HEK293 (cell line): ENCODE results near the gene RXRG.

Source experiments
- CTCF ChIA-PET: fragments of 350-600 bp; formaldehyde crosslinking; extraction: SDS; loops from one replicate; lab custom pipeline; 2021; ENCODE audit warnings: antibody characterized with exemption; lab: Yijun Ruan, JAX
- POLR2A ChIA-PET: fragments of 300-600 bp; formaldehyde crosslinking; extraction: SDS; loops from one replicate; lab custom pipeline; 2020; ENCODE audit warnings: antibody characterized with exemption, inconsistent platforms; lab: Yijun Ruan, JAX
- H3K27ac ChIP-seq: fragments of 200-500 bp; sonication (Bioruptor generic); 2 replicates; pipeline ENCODE4 v1.5.1; 2014; ENCODE audit warnings: low read depth, low read length, control low read depth, inconsistent platforms; ENCODE audit errors: extremely low read depth
- H3K36me3 ChIP-seq, 2 experiments: fragments of 200-500 bp in 1 of 2; sonication (Bioruptor generic) in 1 of 2; 1 replicate in 1 of 2; 2 replicates in 1 of 2; pipeline ENCODE4 v1.5.1; 2014 to 2017; ENCODE audit warnings: inconsistent platforms in 2 of 2, low read length in 2 of 2; ENCODE audit not compliant: control insufficient read depth in 2 of 2, insufficient read depth in 1 of 2
- H3K4me1 ChIP-seq: fragments of 200-500 bp; sonication (Bioruptor generic); 2 replicates; pipeline ENCODE4 v1.5.1; 2014; ENCODE audit warnings: mild to moderate bottlenecking, low read length, inconsistent platforms; ENCODE audit not compliant: control insufficient read depth, insufficient read depth
- H3K4me3 ChIP-seq: 2 replicates; pipeline ENCODE4 v1.5.1; 2011; ENCODE audit warnings: low read depth, mild to moderate bottlenecking, control low read depth, low read length, moderate library complexity
- H3K9me3 ChIP-seq: fragments of 200-500 bp; sonication (Bioruptor generic); 2 replicates; pipeline ENCODE4 v1.5.1; 2014; ENCODE audit warnings: low read depth, low read length, inconsistent platforms; ENCODE audit not compliant: control insufficient read depth, insufficient read depth
- EGR2 ChIP-seq: fragments of 450-650 bp; formaldehyde crosslinking; IDR thresholded peaks from 2 replicates; pipeline ENCODE4 v1.5.1; 2016; ENCODE audit warnings: low read depth, missing biosample characterization, missing genetic modification characterization
- HOXD13 ChIP-seq: sonication (generic); formaldehyde crosslinking; IDR thresholded peaks from 2 replicates; pipeline ENCODE4 v1.8.0; 2022; ENCODE audit warnings: missing genetic modification reagents, borderline replicate concordance
- KLF8 ChIP-seq: fragments of 450-650 bp; formaldehyde crosslinking; IDR thresholded peaks from 2 replicates; pipeline ENCODE4 v1.5.1; 2016; ENCODE audit warnings: missing biosample characterization, missing genetic modification characterization
- PRDM2 ChIP-seq: fragments of 450-650 bp; formaldehyde crosslinking; IDR thresholded peaks from 2 replicates; pipeline ENCODE4 v1.5.1; 2016; ENCODE audit warnings: missing biosample characterization, missing genetic modification characterization, borderline replicate concordance
- ZFP69B ChIP-seq: fragments of 450-650 bp; formaldehyde crosslinking; IDR thresholded peaks from 2 replicates; pipeline ENCODE4 v1.5.1; 2016; ENCODE audit warnings: missing biosample characterization, missing genetic modification characterization
- ZNF140 ChIP-seq: fragments of 450-650 bp; formaldehyde crosslinking; IDR thresholded peaks from 2 replicates; pipeline ENCODE4 v1.5.1; 2016; ENCODE audit warnings: missing biosample characterization, missing genetic modification characterization
- ZNF157 ChIP-seq: fragments of 450-650 bp; formaldehyde crosslinking; IDR thresholded peaks from 2 replicates; pipeline ENCODE4 v1.5.1; 2016; ENCODE audit warnings: missing biosample characterization, missing genetic modification characterization
- ZNF169 ChIP-seq: fragments of 450-650 bp; formaldehyde crosslinking; IDR thresholded peaks from 2 replicates; pipeline ENCODE4 v1.5.1; 2016; ENCODE audit warnings: missing biosample characterization, missing genetic modification characterization
- ZNF221 ChIP-seq: fragments of 450-650 bp; formaldehyde crosslinking; IDR thresholded peaks from 2 replicates; pipeline ENCODE4 v1.5.1; 2017; ENCODE audit warnings: missing biosample characterization, missing genetic modification characterization, borderline replicate concordance
- ZNF292 ChIP-seq: fragments of 450-650 bp; formaldehyde crosslinking; IDR thresholded peaks from 2 replicates; pipeline ENCODE4 v1.5.1; 2016; ENCODE audit warnings: low read depth, missing biosample characterization, missing genetic modification characterization, borderline replicate concordance
- ZNF324 ChIP-seq: fragments of 450-650 bp; formaldehyde crosslinking; IDR thresholded peaks from 2 replicates; pipeline ENCODE4 v1.5.1; 2016; ENCODE audit warnings: missing biosample characterization, missing genetic modification characterization
- ZNF362 ChIP-seq: fragments of 450-650 bp; formaldehyde crosslinking; IDR thresholded peaks from 2 replicates; pipeline ENCODE4 v1.5.1; 2016; ENCODE audit warnings: missing biosample characterization, missing genetic modification characterization
- ZNF423 ChIP-seq: fragments of 450-650 bp; formaldehyde crosslinking; IDR thresholded peaks from 2 replicates; pipeline ENCODE4 v1.5.1; 2016; ENCODE audit warnings: missing biosample characterization, missing genetic modification characterization
- ZNF514 ChIP-seq: fragments of 450-650 bp; formaldehyde crosslinking; IDR thresholded peaks from 2 replicates; pipeline ENCODE4 v1.5.1; 2016; ENCODE audit warnings: missing biosample characterization, missing genetic modification characterization
- ZNF529 ChIP-seq: fragments of 450-650 bp; formaldehyde crosslinking; IDR thresholded peaks from 2 replicates; pipeline ENCODE4 v1.5.1; 2017; ENCODE audit warnings: missing genetic modification characterization, missing biosample characterization; ENCODE audit not compliant: insufficient replicate concordance
- ZNF600 ChIP-seq: fragments of 450-650 bp; formaldehyde crosslinking; IDR thresholded peaks from 2 replicates; pipeline ENCODE4 v1.5.1; 2016; ENCODE audit warnings: missing biosample characterization, missing genetic modification characterization
- ZNF610 ChIP-seq: fragments of 450-650 bp; formaldehyde crosslinking; IDR thresholded peaks from 2 replicates; pipeline ENCODE4 v1.5.1; 2016; ENCODE audit warnings: missing biosample characterization, missing genetic modification characterization, borderline replicate concordance
- ZNF664 ChIP-seq: fragments of 450-650 bp; formaldehyde crosslinking; IDR thresholded peaks from 2 replicates; pipeline ENCODE4 v1.5.1; 2016; ENCODE audit warnings: missing biosample characterization, missing genetic modification characterization
- ZNF707 ChIP-seq: fragments of 450-650 bp; formaldehyde crosslinking; IDR thresholded peaks from 2 replicates; pipeline ENCODE4 v1.5.1; 2016; ENCODE audit warnings: missing biosample characterization, missing genetic modification characterization
- ZNF791 ChIP-seq: fragments of 450-650 bp; formaldehyde crosslinking; IDR thresholded peaks from 2 replicates; pipeline ENCODE4 v1.5.1; 2016; ENCODE audit warnings: missing biosample characterization, missing genetic modification characterization
- ZNF792 ChIP-seq: fragments of 450-650 bp; formaldehyde crosslinking; IDR thresholded peaks from 2 replicates; pipeline ENCODE4 v1.5.1; 2016; ENCODE audit warnings: missing biosample characterization, missing genetic modification characterization
- ZSCAN4 ChIP-seq: fragments of 450-650 bp; formaldehyde crosslinking; IDR thresholded peaks from 2 replicates; pipeline ENCODE4 v1.5.1; 2017; ENCODE audit warnings: missing biosample characterization, missing genetic modification characterization

Gene RXRG

GRCh38 chr1:165383599-165384405 lies 61.1 kb downstream of the RXRG start:
- CTCF ChIA-PET: interaction anchor here (0.6 to 4.5 kb wide), 6 partner anchors 9 to 1093 kb away, joined by 3 to 32 read pairs (median 5); no protein-coding TSS in a partner anchor
- POLR2A ChIA-PET: no interaction called here
- Histone ChIP-seq H3K4me3 (no peak overlapping the region), H3K4me1 (no peaks in the 10 kb centered on the region), H3K27ac (no peak overlapping the region), H3K36me3 (no peaks in the 10 kb centered on the region), H3K9me3 (no peaks in the 10 kb centered on the region)
- TF ChIP-seq ZNF140 (tag by site-specific recombination): no peak
- TF ChIP-seq ZNF610 (tag by site-specific recombination): no peak
- TF ChIP-seq ZNF169 (tag by site-specific recombination): no peak

- ChIA-PET POLR2A (no interaction called here), CTCF (interaction anchor here (1.2 to 4.5 kb wide), 4 partner anchors 10 to 239 kb away, joined by 3 to 32 read pairs (median 17); no protein-coding TSS in a partner anchor)
- Histone ChIP-seq H3K4me3 (no peak overlapping the region), H3K27ac (no peak overlapping the region), H3K4me1 (no peaks in the 10 kb centered on the region), H3K36me3 (no peaks in the 10 kb centered on the region), H3K9me3 (no peaks in the 10 kb centered on the region)
- TF ChIP-seq EGR2 (tag by site-specific recombination) (no peak), ZNF292 (tag by site-specific recombination) (no peak), ZNF423 (tag by site-specific recombination) (no peak), ZNF362 (tag by site-specific recombination) (no peak), ZNF157 (tag by site-specific recombination) (no peak), HOXD13 (no peak), ZNF707 (tag by site-specific recombination) (no peak), ZNF221 (no peak), ZSCAN4 (tag by site-specific recombination) (no peak), PRDM2 (tag by site-specific recombination) (no peak), ZNF529 (no peak), KLF8 (tag by site-specific recombination) (no peak), ZNF664 (tag by site-specific recombination) (no peak), ZNF791 (no peak), ZNF600 (tag by site-specific recombination) (no peak), ZFP69B (no peak), ZNF514 (no peak), ZNF792 (tag by site-specific recombination) (no peak), ZNF324 (tag by site-specific recombination) (no peak)
Measured at GRCh38 chr1:165383067-165383466, 61.9 kb downstream of the RXRG start.
